SU-DHL-6 (cell line): ENCODE results near the gene SLCO4A1.

Experiments used
- EZH2phosphoT487 ChIP-seq: fragments of 200-600 bp; sonication (generic), shearing (Covaris generic); conservative IDR thresholded peaks from 2 replicates; pipeline ENCODE4 v1.6.1; 2018; ENCODE audit warnings: mild to moderate bottlenecking, antibody characterized with exemption, low read length, moderate library complexity, mixed read lengths
- TF ChIP-seq, protein P1 (sequence below): fragments of 200-600 bp; sonication (generic); IDR thresholded peaks from one replicate; pipeline ENCODE4 v1.5.1; 2017; ENCODE audit warnings: antibody characterized with exemption, mild to moderate bottlenecking, low read length, moderate library complexity; ENCODE audit not compliant: insufficient read depth, poor library complexity, severe bottlenecking

DNA sequence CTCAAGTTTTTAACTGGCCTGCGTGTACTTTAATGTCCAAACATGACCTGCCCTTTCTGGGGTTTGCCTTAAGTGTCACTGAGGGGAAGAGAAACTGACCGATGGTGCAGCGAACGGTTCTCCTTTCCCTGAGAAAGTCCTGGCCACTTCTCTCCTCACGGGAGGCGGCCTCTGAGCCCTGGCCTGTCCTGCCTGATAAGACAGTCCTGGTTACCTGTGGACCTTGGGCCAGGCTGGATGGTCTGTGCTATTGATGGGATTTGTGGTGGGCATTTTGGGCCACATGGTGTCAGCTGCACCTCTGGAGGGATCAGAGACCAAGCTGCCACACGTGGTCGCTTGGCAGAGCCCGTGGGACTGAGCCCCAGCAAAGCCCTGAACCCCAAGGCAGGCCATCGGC, 54.7 kb downstream of the SLCO4A1 start:
- TF ChIP-seq, protein P1, sequence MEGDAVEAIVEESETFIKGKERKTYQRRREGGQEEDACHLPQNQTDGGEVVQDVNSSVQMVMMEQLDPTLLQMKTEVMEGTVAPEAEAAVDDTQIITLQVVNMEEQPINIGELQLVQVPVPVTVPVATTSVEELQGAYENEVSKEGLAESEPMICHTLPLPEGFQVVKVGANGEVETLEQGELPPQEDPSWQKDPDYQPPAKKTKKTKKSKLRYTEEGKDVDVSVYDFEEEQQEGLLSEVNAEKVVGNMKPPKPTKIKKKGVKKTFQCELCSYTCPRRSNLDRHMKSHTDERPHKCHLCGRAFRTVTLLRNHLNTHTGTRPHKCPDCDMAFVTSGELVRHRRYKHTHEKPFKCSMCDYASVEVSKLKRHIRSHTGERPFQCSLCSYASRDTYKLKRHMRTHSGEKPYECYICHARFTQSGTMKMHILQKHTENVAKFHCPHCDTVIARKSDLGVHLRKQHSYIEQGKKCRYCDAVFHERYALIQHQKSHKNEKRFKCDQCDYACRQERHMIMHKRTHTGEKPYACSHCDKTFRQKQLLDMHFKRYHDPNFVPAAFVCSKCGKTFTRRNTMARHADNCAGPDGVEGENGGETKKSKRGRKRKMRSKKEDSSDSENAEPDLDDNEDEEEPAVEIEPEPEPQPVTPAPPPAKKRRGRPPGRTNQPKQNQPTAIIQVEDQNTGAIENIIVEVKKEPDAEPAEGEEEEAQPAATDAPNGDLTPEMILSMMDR, result no peak
- no peak for TF ChIP-seq EZH2phosphoT487
